Duodenal mucosa (tissue), 2 donors: ENCODE data around the gene SERTAD4.

Experiments used
- H3K27ac ChIP-seq: one replicate; pipeline ENCODE4 v1.7.0; 2013; ENCODE audit warnings: low read depth, low read length
- H3K27me3 ChIP-seq, 2 donors: one replicate each; pipeline ENCODE4 v1.7.0; 2013; ENCODE audit warnings: low read length in 2 of 2, control low read depth in 1 of 2; ENCODE audit not compliant: insufficient read depth in 2 of 2, control insufficient read depth in 1 of 2
- H3K36me3 ChIP-seq, 2 donors: one replicate each; pipeline ENCODE4 v1.7.0; 2013; ENCODE audit warnings: low read length in 2 of 2, control low read depth in 1 of 2; ENCODE audit not compliant: insufficient read depth in 2 of 2, control insufficient read depth in 1 of 2
- H3K4me1 ChIP-seq, 2 donors: one replicate each; pipeline ENCODE4 v1.7.0; 2013; ENCODE audit warnings: low read length in 2 of 2, control low read depth in 1 of 2; ENCODE audit not compliant: insufficient read depth in 2 of 2, control insufficient read depth in 1 of 2
- H3K4me3 ChIP-seq, 2 donors: one replicate each; pipeline ENCODE4 v1.7.0; 2013; ENCODE audit warnings: low read length in 2 of 2, low read depth in 1 of 2
- H3K9ac ChIP-seq, 2 donors: one replicate each; pipeline ENCODE4 v1.7.0; 2013; ENCODE audit warnings: low read length in 2 of 2, low read depth in 1 of 2
- H3K9me3 ChIP-seq, 2 donors: one replicate each; pipeline ENCODE4 v1.7.0; 2013; ENCODE audit warnings: low read length in 2 of 2, control low read depth in 1 of 2; ENCODE audit not compliant: control insufficient read depth in 1 of 2

The SERTAD4 gene

DNA sequence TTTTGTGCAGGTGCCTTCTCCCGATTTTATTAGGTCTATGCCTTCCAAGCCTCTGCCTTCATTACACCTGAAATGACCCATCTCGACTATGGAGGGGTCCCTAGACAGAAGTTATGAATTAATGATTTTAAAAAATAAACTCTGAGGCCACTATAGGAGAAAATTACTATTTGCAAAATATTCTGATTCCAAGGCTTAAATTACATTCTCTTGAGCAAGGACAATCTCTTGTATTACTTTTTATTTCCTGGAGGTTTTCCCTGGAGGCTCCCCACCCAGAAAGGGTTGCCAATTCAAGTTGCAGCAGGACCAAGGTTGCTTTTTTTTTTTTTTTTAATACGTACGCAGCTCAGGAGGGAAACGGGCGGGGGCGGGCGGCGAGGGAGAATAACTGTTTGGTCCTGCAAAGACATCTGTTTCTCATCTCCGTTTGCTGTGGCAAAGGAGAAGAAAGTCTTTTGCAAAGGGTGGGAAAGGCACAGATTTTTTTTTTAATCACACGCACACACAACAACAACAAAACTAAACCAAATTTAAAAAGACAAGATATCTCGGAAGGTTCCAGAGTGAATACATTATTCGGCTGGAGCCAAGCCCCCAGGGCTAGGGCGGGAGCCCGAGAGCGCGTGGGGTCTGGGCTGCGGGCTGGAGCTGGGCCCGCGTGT, 618 bp upstream of the SERTAD4 start:
- H3K9me3 ChIP-seq = no peaks in the 10 kb centered on the region
- no peak overlapping the region for H3K9ac ChIP-seq
- H3K27ac ChIP-seq = no peak overlapping the region
- H3K27me3 ChIP-seq = peaks cover 4 to 9% of the 10 kb centered on the region in 2 donors
- peak overlapping the region; percentile 51 to 57 for H3K4me3 ChIP-seq
- H3K36me3 ChIP-seq = no peaks in the 10 kb centered on the region
- peaks cover 0 to 12% of the 10 kb centered on the region in 2 donors for H3K4me1 ChIP-seq

DNA sequence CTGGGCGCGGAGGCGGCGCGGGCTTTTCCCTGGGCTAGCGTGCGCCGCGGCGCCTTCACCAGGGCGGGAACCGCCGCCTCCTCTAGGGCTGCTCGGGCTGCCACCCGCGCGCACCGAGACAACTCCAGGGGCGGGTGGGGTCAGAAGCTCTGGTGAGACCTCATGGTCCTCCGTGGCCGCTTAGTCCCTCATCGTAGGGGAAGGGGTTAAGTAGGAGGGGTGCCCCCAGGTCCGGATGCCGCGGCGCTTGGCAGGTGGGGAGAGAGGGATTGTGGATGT, 559 bp downstream of the SERTAD4 start:
- Histone ChIP-seq H3K4me1 (peaks cover 0 to 12% of the 10 kb centered on the region in 2 donors), H3K9ac (no peak overlapping the region), H3K27me3 (peaks cover 4 to 8% of the 10 kb centered on the region in 2 donors), H3K36me3 (no peaks in the 10 kb centered on the region), H3K4me3 (peak overlapping the region; percentile 59 to 64), H3K27ac (no peak overlapping the region), H3K9me3 (no peaks in the 10 kb centered on the region)

DNA sequence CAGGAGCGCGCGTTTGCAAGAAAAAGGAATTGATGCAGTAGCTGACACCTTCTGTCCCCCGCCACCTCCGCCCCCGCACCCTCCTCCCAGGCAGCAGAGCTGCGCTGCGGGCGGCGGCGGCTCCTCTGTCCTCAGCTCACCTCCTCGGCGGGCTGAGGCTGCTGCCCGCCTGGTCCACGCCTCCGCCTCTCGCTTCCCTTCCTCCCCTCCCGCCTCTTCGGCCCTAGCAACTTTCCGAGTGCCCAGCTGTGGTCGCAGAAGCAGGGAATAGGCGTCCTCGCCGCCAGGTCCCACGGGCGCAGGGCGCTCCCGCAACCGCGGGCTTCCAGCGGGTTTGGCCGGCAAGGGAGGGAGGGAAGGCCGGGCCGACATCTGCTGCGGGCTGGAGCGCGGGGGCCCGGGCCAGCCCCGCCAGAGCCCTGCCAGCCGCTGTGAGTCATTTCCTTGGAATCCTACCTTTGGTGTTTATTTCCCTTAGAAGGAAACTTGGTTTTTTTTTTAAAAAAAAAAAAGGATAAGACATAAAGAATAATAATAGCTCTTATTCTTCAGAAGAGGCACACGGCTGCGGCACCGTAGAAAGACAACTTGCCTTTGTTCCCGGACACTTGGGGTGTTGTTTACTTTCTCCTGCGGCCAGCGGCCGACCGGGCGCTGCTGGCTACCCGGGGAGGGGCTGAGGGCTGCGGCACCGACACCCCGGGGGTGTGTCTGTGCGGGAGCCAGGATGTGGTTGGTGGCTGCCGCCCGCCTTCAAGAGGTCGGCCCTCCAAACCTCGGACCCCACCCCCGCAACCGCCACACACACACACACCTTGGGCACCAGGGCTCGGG, 1.1 kb downstream of the SERTAD4 start:
- Histone ChIP-seq H3K9ac (peak overlapping the region in 1 of 2 donors; percentile 32), H3K36me3 (no peaks in the 10 kb centered on the region), H3K27me3 (peaks cover 4 to 7% of the 10 kb centered on the region in 2 donors), H3K4me1 (peaks cover 0 to 12% of the 10 kb centered on the region in 2 donors), H3K4me3 (peak overlapping the region; percentile 59 to 64), H3K27ac (peak overlapping the region; percentile 63), H3K9me3 (no peaks in the 10 kb centered on the region)

DNA sequence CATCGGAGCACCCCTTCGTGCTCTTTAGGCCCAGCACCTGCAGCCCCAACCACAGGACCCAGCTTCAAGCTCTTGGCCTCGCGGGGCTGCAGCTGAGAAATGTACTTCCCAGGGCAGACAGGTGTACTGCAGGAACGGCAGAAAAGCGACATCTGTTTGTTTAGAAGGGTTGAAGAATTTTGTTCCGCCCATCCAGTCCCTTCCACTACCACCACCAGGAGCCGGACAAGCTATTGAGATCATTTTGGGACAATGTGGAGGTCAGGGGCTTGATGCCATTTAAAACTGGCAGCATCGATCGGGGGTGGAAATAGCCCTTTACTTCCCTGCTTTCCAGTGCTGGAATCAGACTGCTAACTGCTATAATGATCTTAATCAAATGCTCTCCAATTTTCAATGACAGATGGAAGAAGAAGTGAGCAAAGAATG, 1.7 kb downstream of the SERTAD4 start:
- Histone ChIP-seq H3K27me3 (peaks cover 1 to 7% of the 10 kb centered on the region in 2 donors), H3K9ac (no peak overlapping the region), H3K27ac (no peak overlapping the region), H3K4me3 (peak overlapping the region; percentile 59 to 64), H3K4me1 (peaks cover 0 to 12% of the 10 kb centered on the region in 2 donors), H3K9me3 (no peaks in the 10 kb centered on the region), H3K36me3 (no peaks in the 10 kb centered on the region)

DNA sequence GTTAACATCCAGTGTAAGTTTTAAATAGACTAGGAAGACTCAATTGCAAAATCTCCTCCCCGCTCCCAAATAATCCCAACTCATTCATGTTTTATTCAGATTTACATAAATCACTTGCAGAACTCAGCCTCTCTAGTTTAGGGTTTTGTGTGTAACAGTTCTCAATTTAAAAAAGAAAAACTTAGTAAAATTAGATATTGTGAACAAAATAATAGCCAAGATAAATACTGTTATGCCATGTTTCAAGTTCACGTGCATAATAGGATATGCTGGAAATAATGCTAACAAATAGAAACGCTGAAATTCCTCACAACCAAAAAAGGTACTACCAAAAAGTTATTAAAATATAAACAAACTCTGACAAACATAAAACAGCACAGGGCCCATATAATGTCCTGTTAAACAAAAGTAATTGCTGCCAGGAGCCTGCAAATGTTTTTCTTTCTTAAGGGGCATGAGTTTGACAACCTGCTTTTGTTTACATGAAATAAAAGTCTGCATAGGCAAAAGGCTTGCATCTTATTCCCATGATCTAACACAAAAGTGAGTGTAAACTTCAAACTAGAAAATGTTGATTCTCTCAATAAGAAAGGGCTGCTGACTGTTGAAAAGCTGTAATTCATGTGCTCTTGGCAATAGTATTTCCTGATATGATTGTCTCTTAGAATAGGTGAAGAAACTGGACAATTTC, 2.9 kb downstream of the SERTAD4 start:
- no peak overlapping the region for H3K9ac ChIP-seq
- peaks cover 0 to 7% of the 10 kb centered on the region in 2 donors for H3K27me3 ChIP-seq
- peaks cover 0 to 12% of the 10 kb centered on the region in 2 donors for H3K4me1 ChIP-seq
- no peak overlapping the region for H3K4me3 ChIP-seq
- H3K36me3 ChIP-seq = no peaks in the 10 kb centered on the region
- no peaks in the 10 kb centered on the region for H3K9me3 ChIP-seq
- no peak overlapping the region for H3K27ac ChIP-seq

DNA sequence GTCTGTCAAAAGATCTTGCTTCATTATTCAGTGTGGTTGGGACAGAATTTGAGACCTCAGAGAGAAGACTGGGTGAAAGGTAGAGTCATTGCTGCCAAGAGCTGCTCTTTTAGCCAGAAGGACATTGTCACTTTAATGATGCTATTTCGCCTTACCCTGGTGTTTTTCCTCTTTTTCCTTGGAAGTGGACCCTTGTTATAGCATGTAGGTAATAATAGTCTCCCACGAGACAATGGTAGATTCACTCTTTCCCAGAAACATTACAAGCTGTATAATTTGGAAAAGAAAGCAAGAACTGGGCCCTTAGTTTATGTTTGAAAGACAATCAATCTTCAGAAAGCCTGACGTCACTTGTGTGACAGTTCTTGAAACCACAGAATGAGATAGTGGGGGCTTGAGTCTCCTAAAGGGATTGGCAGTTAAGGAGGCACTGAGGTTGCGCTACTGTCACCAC, 3.8 kb downstream of the SERTAD4 start:
- H3K27ac ChIP-seq = no peak overlapping the region
- H3K9me3 ChIP-seq = no peaks in the 10 kb centered on the region
- no peak overlapping the region for H3K9ac ChIP-seq
- H3K36me3 ChIP-seq = no peaks in the 10 kb centered on the region
- peaks cover 0 to 11% of the 10 kb centered on the region in 2 donors for H3K27me3 ChIP-seq
- no peak overlapping the region for H3K4me3 ChIP-seq
- H3K4me1 ChIP-seq = peaks cover 0 to 12% of the 10 kb centered on the region in 2 donors

DNA sequence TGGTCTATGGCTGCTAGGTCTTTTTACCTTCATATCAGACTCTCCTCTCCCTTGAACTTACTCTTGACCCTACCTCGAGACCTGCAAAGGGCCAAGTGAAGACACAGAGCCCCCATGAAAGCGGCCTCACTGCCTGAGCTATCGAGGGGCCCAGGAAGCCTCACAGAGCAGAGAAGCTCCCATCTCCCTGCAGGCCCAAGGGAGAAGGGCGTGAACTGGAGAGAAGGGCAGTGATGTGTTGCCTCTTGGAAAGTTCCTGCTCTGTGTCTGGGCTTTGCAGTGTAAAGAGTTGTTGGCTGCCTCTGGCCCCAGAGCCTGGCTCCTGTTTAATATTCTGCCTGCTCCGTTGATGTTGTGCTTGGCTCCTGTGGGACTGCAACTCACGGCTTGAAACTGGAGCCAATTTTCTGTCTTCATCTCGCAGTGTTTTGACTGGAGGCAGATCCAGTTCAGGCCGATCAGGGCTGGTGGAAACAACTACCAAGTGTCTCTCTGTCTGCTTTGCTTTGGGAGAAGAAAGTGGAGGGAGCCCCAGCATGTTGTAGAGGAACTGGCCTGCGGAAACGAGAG, 4.3 kb downstream of the SERTAD4 start:
- Histone ChIP-seq H3K9me3 (no peaks in the 10 kb centered on the region), H3K27ac (no peak overlapping the region), H3K27me3 (peaks cover 0 to 11% of the 10 kb centered on the region in 2 donors), H3K9ac (no peak overlapping the region), H3K36me3 (no peaks in the 10 kb centered on the region), H3K4me1 (peaks cover 0 to 12% of the 10 kb centered on the region in 2 donors), H3K4me3 (no peak overlapping the region)

DNA sequence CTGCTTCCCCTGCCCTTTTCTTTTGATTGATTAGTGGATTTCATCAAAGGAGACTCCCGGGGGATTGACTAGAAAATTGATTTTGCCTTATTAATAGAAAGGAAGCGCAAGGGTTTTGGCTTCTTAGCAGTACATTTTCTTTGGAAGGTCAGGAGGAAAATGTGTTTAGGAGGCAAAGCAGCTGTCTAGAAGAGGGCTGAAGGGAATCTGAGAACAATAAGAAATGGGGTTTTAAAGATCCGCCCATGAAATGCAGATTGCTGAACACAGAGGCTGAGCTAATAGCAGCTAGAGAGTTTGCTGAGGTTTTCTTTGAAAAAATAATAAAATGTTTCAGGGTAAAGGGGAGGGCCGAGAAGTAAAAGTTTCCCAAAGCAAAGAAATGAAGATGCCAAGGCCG, 4.9 kb downstream of the SERTAD4 start:
- no peak overlapping the region for H3K4me3 ChIP-seq
- H3K36me3 ChIP-seq = no peaks in the 10 kb centered on the region
- H3K27me3 ChIP-seq = peaks cover 0 to 11% of the 10 kb centered on the region in 2 donors
- no peak overlapping the region for H3K27ac ChIP-seq
- peaks cover 0 to 12% of the 10 kb centered on the region in 2 donors for H3K4me1 ChIP-seq
- no peaks in the 10 kb centered on the region for H3K9me3 ChIP-seq
- H3K9ac ChIP-seq = no peak overlapping the region

DNA sequence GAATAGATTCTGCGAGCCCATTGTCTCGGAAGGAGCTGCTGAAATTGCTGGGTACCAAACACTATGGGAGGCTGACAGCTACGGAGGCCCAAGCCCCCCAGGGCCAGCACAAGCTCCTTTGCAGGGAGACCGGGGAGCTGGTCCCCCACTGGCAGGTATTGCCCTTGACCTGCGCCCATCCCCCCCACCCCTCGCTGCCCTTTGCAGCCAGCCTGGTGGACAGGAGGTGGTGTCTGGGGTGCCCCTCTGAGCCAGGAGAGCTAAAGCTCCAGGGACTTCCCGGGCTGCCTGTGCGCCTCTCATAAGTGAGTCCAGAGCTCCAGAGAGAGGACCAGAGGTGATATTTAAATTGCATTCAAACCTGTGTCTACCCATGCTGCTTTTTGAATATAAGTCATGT, 5.4 kb downstream of the SERTAD4 start:
- no peak overlapping the region for H3K9ac ChIP-seq
- no peak overlapping the region for H3K27ac ChIP-seq
- peaks cover 0 to 12% of the 10 kb centered on the region in 2 donors for H3K4me1 ChIP-seq
- no peaks in the 10 kb centered on the region for H3K36me3 ChIP-seq
- H3K27me3 ChIP-seq = peaks cover 0 to 11% of the 10 kb centered on the region in 2 donors
- no peaks in the 10 kb centered on the region for H3K9me3 ChIP-seq
- H3K4me3 ChIP-seq = no peak overlapping the region
